DMS114 treated with DMSO at 0.1 percent for 48 hours (cell line): ENCODE data around the gene STAU1.
"Not testable (repeated sequence)": the region's sequence is repeated elsewhere in the genome, so short reads cannot be mapped to it uniquely, and the experiment has no call there.

Source experiments
- DNase-seq: peaks from one replicate; lab custom pipeline; 2025; ENCODE audit not compliant: unreplicated experiment; lab: John Stamatoyannopoulos, UW

The STAU1 gene

DNA sequence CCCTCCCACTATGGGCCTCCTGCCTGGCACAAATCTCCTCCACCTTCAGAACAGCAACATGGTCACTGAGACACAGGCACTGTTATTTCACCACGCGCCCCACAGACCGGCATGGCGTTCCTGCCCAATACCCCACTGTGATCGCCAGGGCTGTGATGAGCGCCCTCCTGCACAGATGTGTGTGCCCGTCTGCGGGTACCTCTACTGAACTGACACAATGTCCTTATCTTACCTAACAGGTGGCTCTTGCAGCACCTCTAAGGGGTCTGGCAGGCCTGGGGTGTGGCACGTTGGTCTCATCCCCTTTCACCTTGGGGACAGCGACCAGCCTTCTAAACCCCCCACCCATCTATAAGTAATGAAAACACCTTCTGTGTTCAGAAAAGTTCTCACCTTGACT, 64.2 kb downstream of the STAU1 start:
- DNase-seq, result no peak

DNA sequence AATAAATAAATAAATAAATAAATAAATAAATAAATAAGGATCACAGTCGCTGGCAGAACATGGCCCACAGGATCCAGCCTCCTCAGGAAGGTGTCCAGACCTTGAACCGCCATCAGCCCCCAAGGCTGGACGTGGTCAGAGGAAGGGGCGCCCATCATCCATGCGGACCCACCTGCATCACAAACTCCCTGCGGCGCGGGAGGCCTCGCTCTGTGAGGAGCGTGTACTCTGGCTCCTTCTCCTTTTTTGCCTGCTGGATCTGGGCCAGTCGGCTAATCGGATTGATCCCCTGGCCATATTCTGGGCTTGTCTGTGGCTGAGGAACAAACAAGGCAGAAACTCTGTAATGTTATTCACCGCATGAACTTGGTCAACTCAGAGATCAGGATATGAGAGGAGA, 65.2 kb downstream of the STAU1 start:
- no peak for DNase-seq

DNA sequence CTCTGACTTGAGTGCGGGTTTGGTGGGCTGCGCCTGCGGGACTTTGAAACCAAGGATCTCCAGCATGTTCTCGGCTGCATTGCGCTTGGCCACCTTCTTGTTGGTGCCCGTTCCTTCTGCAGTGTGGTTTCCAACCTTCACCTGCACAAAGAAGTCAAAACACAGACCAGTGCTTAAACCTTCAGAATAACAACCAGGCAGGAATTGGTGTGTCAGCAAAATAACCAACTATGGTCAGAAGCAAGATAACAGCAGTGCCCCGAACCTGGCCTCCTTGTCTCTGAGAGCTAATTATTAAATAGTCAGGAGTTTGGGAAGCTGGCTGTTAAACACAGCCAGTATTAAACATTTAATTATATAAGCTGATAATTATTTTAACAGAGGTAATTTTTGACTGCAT, 68.1 kb downstream of the STAU1 start:
- no peak for DNase-seq

DNA sequence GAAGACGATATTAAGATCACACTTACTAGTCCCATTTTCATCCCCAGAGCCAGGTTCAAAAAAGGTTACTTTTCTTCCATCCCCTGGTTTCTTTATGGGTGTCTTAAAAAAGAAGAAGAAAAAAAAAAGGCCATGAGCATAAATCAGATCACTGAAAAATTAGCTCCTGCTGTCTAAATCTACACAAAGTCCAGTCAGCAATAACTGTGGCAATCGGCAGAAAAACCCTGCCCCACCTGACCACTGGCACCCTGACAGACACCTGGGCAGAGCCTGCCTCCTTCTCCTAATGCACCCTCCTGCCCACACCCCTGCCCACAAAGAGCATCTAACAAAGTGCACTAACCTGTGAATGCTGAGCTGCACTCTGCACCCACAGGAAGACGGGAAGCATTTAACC, 69.8 kb downstream of the STAU1 start:
- no peak for DNase-seq

DNA sequence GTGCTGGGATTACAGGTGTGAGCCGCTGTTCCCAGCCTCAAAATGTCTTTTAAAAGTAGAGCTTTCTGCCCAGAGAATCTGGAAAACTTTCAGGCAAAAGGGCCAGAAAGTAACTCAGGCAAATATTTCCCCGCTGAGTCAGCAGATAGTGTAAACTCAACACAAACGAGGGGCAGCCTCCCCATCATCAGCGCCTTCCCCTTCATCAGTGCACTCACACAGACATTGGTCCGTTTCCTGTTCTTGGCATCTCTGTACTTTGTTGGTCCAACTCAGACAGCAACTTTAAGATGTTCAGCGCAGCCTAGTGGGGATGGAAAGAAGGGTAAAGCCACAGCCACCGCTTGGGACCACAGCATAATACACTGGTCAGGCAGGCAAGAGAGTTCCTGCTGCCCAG, 72.6 kb downstream of the STAU1 start:
- no peak for DNase-seq

DNA sequence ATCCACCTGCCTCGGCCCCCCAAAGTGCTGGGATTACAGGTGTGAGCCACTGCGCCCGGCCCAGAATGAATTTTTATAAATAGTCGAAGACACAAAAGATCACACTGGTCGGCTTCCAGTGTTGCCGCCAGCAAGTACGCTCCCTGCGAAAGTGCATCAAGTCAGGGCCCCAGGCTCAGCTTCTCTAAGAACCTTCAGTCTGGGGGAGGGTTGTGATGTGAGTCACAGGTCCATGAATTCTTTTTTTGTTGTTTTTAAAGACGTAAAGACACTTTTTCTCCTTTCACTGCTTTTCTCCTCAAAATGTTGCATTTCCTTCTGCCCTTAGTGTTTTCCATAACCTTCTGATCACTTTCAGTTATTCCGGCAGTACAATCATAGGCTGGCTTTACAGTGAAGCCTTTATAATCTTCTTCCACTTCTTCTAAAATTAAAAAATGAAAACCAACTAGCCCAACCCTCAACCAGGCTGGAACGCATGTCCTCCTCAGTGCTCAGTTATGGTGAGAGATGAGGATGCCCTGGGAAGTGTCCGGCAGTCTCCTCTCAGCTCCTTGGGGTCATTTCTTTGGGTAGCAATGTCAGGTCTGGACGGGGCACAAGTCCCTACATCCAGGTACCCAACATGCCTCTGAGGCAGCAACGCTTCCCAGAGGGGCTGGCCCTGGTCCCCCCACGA, 75.4 kb downstream of the STAU1 start:
- DNase-seq, result no peak

DNA sequence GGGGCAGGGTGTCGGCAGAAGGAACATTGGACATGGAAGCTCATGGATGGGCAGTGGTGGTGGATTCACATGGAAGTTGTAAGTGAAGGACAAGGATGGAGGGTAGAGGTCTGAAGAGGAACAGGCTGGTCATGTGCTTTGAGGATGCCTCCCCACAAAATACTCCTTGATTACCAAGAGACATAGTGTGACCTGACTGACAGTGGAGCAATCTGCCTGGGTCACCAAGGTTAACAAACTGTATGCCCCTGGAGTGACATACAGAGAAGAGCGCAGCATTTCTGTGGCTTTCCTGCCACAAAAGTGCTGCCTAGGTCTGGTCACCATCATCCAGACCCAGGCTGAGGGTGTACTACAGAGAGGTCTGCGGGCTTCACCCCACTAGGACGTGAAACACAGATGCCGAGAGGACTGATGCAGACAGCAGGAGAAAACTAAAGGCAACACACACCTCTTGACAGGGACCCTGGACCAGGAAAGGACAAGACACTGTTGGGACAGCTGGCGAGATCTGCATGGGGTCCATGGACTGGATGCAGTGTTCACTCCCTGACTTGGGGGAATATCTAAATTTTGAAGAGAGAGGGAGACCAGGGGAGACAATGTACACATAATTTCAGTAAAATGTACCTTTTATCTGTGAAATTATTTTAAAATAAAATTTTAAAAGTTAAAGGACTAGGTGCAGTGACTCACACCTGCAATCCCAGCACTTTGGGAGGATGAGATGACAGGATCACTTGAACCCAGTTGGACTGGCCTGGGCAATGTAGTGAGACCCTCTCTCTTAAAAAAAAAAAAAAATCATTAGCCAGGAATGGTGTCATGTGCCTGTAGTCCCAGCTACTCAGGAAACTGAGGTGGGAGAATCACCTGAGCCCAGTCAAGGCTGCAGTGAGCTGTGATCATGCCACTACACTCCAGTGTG, 77.1 kb downstream of the STAU1 start:
- no peak for DNase-seq

DNA sequence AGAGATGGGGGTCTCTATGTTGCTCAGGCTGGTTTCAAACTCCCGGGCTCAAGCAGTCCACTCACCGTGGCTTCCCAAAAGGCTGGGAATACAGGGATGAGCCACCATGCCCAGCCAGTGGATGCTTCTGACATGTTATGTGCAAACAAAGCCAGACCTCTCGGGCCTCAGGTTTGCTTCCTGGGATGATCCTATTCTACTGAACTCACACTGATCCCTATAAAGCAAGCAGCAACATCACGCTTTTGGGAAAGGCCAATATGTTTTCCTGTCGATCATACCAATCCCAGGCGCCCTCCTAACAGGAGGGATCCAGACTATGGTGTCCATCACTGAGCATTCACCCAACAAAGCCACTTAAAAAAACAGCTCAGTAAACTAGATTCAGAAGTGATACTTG, 81.8 kb downstream of the STAU1 start:
- no peak for DNase-seq

DNA sequence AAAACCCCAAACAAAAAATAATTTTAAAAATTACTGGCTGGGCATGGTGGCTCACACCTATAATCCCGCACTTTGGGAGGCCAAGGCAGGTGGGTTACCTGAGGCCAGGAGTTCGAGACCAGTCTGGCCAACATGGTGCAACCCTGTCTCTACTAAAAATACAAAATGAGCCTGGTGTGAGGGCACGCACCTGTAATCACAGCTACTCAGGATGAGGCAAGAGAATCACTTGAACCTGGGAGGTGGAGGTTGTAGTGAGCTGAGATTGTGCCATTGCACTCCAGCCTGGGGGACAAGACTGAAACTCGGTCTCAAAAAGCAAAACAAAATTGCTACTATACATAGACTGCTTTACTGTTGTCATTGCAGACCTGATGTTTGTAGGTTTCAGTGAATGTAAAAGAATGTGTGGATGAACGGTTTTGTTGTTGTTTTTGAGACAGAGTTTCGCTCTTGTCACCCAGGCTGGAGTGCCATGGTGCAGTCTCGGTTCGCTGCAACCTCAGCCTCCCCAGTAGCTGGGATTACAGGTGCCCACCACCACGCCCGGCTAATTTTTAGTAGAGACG, 83.1 kb downstream of the STAU1 start:
- not testable (repeated sequence) for DNase-seq

DNA sequence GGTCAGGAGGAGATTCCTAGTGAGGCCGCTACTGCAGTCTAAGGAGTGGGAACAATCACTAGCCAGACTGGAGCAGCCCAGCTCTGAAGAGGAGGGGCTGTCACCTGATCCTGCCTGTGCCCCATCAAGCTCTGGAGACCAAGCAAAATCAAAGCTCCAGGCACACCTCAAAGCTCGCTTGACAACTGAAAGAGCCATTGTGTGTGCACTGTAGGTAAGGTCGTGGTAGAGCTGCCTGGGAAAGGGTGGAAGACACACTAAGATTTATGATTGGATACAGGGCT, 83.8 kb downstream of the STAU1 start:
- DNase-seq, result no peak

DNA sequence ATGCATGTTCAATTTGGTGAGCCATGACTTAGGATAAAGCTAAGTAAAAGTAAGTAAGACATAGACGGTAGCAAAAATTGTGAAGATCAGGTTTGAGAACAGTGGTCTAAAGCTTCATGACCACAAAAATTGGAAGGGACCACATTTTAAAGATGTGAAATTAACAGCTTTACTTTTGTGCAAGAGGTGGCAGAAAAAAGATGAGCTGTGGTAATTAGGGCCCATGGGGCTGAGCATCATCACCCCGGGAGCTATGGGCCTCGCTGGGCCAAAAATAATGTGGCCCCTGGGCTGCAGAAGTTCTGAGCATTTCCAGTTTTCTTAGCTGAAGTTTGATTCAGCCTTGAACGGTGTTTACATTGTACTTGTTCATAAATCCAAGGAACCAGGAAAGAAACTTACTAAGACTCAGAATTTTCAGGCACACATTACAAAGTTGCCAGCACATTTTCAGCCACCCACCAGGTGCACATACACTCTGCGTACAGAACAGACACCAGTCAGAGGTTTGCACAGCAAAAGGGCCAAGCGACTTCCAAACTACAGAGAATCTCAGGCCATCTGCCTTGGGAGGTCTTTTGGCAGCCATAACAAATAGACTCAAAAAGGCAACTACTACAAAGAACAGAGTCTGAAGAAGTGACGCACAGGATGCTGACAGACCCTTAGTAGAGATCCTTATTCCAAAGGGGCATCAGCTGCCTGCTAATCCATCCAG, 84.3 kb downstream of the STAU1 start:
- DNase-seq, result no peak

DNA sequence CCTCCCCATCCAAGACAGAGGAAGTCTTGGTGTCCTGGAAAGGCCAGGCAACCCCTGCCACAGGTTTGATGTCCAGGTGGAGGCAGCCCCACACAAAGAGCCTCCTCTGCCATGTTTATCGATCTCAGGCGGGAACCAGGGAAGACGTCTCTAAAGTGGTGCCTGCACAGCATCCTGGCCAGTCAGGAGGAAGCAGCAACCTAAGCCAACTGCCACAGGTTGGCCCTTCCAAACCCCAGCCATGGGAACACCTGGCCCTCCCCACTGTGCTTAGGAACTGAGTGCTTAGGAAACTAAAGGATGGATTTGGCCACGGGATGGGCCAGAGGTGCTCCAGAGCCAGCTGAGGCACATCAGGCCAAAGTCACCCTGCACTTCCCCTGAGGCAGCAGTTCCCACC, 85.1 kb downstream of the STAU1 start:
- DNase-seq, result no peak

DNA sequence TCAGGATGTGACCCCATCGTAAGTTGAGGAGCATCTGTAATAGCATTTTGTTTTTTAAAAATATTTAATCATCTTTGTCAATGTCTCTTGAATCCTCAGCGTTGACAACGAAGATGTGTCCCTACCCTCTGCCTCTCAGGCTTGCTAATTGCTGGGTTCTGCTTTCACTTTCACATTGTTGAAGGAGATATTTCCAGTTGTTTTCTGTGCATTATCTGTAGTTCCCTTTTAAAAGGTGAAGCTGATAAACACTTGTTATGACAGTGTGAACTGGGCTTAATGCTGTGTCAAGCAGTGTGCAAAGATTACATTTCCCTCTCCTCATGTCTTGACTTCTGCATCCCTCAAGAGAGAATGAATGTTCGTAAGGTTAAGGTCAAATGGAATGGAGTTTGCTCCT, 87.2 kb downstream of the STAU1 start:
- no peak for DNase-seq

DNA sequence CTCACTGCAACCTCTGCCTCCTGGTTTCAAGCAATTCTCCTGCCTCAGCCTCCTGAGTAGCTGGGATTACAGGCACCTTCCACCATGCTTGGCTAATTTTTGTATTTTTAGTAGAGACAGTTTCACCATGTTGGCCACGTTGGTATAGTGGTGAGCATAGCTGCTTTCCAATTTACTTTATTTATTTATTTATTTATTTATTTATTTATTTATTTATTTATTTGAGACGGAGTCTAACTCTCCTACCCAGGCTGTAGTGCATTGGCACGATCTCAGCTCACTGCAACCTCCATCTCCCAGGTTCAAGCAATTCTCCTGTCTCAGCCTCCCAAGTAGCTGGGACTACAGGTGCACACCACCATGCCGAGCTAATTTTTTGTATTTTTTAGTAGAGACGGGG, 87.8 kb downstream of the STAU1 start:
- DNase-seq, result not testable (repeated sequence)

DNA sequence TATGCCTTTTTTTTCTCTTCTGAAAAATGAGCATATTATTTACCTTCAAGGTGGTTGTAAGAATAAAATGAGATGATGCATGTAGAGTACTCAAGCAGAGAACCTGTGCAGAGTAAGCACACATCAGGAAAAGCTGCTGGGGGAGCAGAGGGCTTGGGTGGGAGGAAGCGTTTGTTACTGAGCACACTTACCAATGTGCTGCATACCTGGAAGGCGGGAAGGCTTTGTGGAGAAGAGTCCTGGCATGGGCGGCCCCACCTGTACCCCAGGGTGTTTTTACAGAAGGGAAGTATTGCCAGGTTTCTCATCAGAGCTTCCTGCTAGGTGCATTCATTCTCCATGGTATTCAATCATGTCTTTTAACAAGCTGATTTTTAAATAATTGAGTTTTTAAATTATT, 89.1 kb downstream of the STAU1 start:
- no peak for DNase-seq

DNA sequence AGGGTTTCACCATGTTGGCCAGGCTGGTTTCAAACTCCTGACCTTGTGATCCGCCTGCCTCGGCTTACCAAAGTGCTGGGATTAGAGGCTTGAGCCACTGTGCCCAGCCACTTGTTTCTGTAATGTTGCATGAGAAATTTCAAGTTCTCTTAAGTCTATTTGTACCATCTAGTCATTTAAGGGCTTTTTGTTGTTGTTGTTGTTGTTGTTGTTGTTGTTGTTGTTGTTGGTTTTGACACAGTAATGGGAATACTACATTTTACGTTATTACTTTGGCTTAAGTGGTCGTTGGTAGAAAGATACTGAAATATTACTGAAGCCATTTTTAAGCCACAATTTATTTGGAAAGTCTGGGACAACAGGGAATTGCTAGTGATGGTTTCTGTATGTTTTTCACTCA, 90.0 kb downstream of the STAU1 start:
- no peak for DNase-seq

DNA sequence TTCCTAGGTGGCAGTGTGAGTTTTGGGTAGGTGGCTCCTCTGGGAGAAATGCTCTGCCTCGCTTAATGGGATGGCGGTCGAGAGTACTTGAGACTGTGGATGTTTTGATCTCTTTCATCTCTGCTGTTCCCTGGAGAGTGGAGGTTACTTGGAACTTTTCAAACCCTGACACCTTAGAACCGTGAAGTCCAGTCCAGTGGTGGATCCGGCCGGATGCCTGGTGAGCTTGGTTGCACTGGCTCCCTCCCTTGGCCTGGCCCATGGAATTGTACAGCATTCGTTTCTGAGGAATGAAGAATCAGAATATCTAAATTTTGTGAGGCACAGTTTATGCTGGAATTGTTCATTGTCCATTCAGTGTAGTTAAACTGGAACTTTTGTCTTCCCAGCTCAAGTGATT, 91.0 kb downstream of the STAU1 start:
- DNase-seq, result no peak

DNA sequence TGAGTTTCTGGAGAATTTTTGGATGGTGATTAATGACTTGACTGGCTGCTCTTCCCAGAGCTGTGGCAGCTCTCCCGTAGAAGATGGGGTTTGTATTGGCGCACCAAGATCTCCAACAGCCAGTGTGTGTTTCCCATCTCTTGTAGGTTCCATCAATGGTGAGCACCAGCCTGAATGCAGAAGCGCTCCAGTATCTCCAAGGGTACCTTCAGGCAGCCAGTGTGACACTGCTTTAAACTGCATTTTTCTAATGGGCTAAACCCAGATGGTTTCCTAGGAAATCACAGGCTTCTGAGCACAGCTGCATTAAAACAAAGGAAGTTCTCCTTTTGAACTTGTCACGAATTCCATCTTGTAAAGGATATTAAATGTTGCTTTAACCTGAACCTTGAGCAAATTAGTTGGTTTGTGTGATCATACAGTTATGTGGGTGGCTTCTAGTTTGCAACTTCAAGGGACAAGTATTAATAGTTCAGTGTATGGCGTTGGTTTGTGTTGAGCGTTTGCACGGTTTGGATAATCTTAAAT, 91.9 kb downstream of the STAU1 start:
- no peak for DNase-seq

DNA sequence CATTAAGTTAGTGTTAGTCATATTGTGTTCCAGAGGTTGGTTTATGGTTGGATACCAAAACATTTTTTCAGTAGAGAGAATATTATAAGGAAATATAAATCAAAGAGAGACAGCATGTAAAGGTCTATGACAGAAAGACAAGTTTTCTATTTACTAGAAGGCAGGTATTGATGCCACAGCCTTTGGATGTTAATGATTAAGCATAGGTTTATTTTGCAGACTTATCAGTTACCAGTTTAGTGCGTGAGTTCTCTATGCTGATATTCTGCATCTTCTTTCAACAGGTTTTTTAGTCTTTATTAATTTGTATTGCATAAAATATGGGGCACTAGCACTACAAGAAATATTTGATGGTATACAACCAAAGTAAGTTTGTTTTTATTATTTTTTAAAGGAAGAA, 96.4 kb downstream of the STAU1 start:
- DNase-seq, result no peak

DNA sequence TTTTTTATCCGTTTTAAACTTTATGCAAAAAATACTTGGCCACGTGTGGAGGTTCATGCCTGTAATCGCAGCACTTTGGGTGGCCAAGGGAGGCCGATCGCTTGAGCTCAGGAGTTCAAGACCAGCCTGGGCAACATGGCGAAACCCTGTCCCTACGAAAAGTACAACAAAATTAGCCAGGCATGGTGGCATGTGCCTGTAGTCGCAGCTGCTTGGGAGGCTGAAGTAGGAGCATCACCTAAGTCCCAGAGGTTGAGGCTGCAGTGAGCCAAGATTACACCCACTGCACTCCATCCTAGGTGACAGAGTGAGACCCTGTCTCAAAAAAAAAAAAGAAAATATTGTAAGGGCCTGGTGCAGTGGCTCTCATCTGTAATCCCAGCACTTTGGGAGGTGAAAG, 97.0 kb downstream of the STAU1 start:
- no peak for DNase-seq

DNA sequence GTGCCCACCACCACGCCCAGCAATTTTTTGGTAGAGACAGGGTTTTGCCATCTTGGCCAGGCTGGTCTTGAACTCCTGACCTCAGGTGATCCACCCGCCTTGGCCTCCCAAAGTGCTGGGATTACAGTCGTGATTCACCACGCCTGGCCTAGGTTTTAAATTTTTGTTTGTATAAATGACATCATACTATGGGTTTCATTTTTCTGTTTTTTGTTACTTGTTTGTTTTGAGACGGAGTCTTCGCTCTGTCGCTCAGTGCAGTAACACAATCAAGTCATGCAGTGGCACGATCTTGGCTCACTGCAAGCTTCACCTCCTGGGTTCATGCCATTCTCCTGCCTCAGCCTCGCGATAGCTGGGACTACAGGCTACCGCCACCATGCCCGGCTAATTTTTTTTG, 105.8 kb downstream of the STAU1 start:
- DNase-seq, result not testable (repeated sequence)

DNA sequence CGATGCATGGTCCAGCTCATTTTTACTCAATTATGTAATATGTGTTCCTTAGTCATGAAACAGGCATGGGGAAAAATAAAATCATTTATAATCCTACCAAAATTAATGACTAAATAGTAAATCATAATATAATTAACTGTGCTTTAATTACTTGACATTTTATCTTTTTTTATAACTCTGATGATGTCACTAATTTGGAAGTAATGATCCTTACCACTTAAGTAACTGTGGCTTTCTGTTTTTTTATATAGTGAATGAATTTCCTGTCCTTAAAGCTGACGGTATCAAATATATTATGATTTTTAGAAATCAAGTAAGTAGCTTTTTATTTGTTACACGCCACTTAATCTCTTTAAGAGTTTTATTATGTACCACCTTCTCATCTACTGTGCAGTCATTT, 109.8 kb downstream of the STAU1 start:
- DNase-seq, result no peak
